NK-92 (cell line): Measurements from ENCODE around the gene RAB26.

Source experiments
- DNase-seq: peaks from one replicate; lab custom pipeline; 2025; ENCODE audit not compliant: unreplicated experiment; lab: John Stamatoyannopoulos, UW

Gene RAB26

GRCh38 chr16:2159175-2159838, 10.9 kb downstream of the RAB26 start:
- DNase-seq: no peak

- DNase-seq: no peak
These were observed 12.6 kb downstream of the RAB26 start for GRCh38 chr16:2160915-2161551.

- no peak for DNase-seq
These were observed 13.5 kb downstream of the RAB26 start for GRCh38 chr16:2161911-2162310.

GRCh38 chr16:2162676-2163118, 14.3 kb downstream of the RAB26 start:
- DNase-seq: no peak

- DNase-seq: no peak
These were observed 14.9 kb downstream of the RAB26 start for GRCh38 chr16:2163211-2163881.

- no peak for DNase-seq
These were observed 17.4 kb downstream of the RAB26 start for GRCh38 chr16:2165861-2166260.

GRCh38 chr16:2166263-2167067, 18.0 kb downstream of the RAB26 start:
- no peak for DNase-seq

GRCh38 chr16:2167068-2167638, 18.7 kb downstream of the RAB26 start:
- DNase-seq: no peak

- no peak for DNase-seq
These were observed 21.7 kb downstream of the RAB26 start for GRCh38 chr16:2170080-2170479.

GRCh38 chr16:2170587-2171435, 22.4 kb downstream of the RAB26 start:
- no peak for DNase-seq

GRCh38 chr16:2171601-2172178, 23.3 kb downstream of the RAB26 start:
- DNase-seq: no peak

GRCh38 chr16:2172688-2173335, 24.4 kb downstream of the RAB26 start:
- no peak for DNase-seq

- DNase-seq: no peak
These were observed 24.9 kb downstream of the RAB26 start for GRCh38 chr16:2173366-2173765.

- DNase-seq: no peak
These were observed 25.5 kb downstream of the RAB26 start for GRCh38 chr16:2173916-2174315.

- no peak for DNase-seq
These were observed 26.1 kb downstream of the RAB26 start for GRCh38 chr16:2174396-2175131.

- DNase-seq: no peak
These were observed 27.0 kb downstream of the RAB26 start for GRCh38 chr16:2175454-2175853.

- no peak for DNase-seq
These were observed 27.6 kb downstream of the RAB26 start for GRCh38 chr16:2176047-2176446.

GRCh38 chr16:2177101-2177500, 28.7 kb downstream of the RAB26 start:
- DNase-seq: no peak

GRCh38 chr16:2177561-2177960, 29.1 kb downstream of the RAB26 start:
- no peak for DNase-seq
